Measurements from ENCODE around the gene NDUFB10.

Gene NDUFB10

DNA sequence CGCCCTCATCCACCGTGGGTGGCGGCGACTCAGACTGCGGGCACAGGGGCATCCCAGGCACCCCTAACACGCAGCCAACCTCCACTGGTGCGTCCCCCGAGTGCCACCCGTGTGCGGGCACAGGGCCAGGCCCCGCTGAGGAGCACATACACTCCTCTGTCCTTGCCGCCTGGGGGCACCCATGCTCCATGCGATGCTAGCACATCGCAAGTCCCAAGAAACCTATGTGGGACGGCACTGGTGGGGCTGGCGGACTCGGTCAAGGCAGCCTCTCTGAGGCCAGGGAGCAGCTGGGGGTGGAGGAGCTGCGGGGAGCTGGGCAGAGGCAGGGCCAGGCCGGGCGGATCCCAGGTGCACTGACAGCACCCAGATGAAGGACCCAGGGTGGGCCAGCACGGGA is 46.3 kb downstream of the NDUFB10 start:
- no peak overlapping the region for H3K4me3 ChIP-seq (ENCODE audit: low read depth, low read length)
- TF ChIP-seq, protein P1, sequence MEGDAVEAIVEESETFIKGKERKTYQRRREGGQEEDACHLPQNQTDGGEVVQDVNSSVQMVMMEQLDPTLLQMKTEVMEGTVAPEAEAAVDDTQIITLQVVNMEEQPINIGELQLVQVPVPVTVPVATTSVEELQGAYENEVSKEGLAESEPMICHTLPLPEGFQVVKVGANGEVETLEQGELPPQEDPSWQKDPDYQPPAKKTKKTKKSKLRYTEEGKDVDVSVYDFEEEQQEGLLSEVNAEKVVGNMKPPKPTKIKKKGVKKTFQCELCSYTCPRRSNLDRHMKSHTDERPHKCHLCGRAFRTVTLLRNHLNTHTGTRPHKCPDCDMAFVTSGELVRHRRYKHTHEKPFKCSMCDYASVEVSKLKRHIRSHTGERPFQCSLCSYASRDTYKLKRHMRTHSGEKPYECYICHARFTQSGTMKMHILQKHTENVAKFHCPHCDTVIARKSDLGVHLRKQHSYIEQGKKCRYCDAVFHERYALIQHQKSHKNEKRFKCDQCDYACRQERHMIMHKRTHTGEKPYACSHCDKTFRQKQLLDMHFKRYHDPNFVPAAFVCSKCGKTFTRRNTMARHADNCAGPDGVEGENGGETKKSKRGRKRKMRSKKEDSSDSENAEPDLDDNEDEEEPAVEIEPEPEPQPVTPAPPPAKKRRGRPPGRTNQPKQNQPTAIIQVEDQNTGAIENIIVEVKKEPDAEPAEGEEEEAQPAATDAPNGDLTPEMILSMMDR (IDR thresholded peaks at IDR 0.05; ENCODE audit: low read depth, low read length): no peak

DNA sequence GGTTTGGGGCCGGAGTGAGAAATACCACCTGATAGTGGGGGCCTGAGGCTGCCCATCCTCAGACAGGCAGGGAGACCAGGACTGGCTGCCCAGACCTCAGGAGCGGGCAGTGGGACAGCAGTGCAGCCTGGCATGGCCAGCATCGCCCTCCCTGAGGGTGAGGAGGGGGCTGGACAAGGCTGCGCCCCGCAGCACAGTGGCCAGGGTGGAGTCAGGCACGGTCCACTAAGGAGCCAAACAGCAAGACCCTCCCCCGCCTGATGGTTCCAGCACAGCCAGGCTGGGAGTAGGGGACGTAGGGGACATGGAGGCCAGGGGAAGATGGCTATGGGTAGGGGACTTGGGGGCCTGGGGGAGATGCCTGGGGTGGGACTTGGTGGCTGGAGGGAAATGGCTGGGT is 47.0 kb downstream of the NDUFB10 start:
- H3K4me3 ChIP-seq (ENCODE audit: low read depth, low read length): no peak overlapping the region
- TF ChIP-seq, protein P1 (IDR thresholded peaks at IDR 0.05; ENCODE audit: low read depth, low read length): no peak

DNA sequence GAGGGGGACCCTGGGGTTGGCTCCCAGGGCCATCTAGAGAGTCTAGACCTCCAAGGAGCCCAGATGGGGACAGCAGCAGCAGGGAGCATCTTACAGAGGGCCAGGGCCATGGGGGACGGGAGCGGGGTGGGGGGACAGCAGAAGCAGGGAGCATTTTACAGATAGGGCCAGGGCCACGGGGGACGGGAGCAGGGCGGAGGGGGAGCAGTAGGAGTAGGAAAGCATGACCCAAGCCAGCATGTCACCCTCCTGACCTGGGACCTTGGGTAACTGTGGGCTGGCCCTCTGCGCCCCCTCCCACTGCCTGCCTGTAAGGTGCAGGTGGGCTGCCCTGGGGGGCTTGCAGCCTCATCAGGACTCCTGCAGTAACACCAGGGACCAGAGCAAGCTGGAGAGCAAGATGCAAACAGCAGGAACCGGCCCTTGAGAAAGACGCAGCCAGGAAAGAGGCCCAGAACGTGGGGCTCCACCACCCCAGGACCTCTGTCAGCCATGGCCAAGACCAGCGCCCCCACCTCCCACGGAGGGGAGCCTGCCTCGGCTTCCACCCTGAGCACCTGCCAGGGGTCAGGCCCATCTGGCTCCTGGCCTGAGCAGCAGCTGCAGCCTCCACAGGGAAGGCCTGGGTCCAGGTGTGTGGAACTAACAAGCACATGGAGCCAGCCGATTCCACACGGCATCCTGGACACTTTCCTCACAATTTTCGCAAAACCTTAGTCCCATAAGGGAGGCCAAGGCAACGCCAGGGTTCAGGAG is 47.9 kb downstream of the NDUFB10 start:
- TF ChIP-seq, protein P1 (IDR thresholded peaks at IDR 0.05; ENCODE audit: low read depth, low read length): no peak
- H3K4me3 ChIP-seq (ENCODE audit: low read depth, low read length): peak overlapping the region; percentile 84

GRCh38 chr16:2008009-2008526 is 48.7 kb downstream of the NDUFB10 start:
- H3K4me3 ChIP-seq (ENCODE audit: low read depth, low read length): peak overlapping the region; percentile 84
- TF ChIP-seq, protein P1 (IDR thresholded peaks at IDR 0.05; ENCODE audit: low read depth, low read length): no peak

DNA sequence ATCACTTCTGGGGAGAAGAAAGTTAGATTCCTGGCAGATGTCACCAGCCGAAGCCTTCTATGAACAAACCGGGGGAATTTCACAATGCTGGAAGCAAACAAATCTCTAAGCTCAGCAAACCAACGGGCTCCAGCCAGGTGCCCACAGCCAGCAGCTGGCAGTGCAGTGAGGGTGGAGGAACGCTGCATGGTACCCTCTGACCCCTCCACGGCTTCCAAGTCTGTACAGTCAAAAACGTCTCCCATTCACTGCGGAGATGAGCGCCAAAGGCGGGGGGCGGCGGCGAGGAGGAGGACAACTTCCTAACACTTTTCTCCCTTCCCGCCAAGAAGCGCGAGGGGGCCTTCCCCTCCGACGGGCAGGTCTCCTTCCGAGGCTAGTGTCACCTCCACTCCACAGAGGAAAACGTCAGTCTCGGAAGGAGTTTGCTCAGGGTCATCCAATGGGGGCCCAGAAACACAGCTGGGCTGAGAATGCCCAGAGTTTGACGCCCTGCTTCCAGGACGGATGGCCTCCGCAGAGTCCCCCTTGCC is 49.4 kb downstream of the NDUFB10 start:
- H3K4me3 ChIP-seq (ENCODE audit: low read depth, low read length): peak overlapping the region; percentile 84
- TF ChIP-seq, protein P1 (IDR thresholded peaks at IDR 0.05; ENCODE audit: low read depth, low read length): no peak

DNA sequence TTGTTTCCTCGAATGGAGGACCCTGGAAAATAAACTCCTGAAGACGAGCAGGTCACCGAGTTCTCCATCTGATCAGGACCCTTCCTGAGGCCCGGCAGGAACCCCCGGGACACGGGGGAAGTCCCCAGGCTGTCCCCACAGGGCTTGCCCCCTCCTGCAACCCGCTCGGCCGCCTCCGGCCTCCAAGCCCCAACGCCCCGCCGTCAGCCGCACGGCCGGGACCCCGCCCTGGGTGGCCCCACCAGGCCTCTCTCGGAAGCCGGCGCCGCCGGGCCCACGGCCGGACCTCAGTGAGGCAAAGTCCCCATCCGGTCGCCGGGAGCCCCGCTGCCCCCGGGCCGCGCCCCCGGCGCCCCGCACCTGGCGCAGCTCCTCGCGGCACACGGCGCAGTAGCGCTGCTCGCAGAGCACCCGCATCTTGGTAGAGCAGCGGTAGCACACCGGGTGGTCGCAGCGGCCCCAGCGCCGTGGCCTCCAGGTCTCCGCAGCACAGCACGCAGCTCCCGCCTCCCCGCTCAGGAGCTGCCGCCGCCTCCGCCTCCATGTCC is 49.9 kb downstream of the NDUFB10 start:
- peak overlapping the region; percentile 84 for H3K4me3 ChIP-seq (ENCODE audit: low read depth, low read length)
- TF ChIP-seq, protein P1 (IDR thresholded peaks at IDR 0.05; ENCODE audit: low read depth, low read length): no peak
